HCT116 (cell line): Measurements from ENCODE around the gene DHRSX. TPM values are rescaled to one million over a fixed set of nuclear protein-coding genes. Genes with fewer than 3 reads are reported as not detected.

Source experiments
- ATAC-seq: fragments of 200-7000 bp; cut with Tn5 transposase; 2 replicates; pipeline ENCODE4 v1.9.1; 2020; ENCODE audit warnings: mild to moderate bottlenecking, moderate library complexity
- BruUV-seq: library from RNA; stranded (reverse); fragments of 400-500 nt; replicated peaks from 2 replicates; lab custom pipeline; 2021; lab: Mats Ljungman, UMichigan
- CTCF ChIA-PET: fragments of 300-600 bp; sonication (Branson Sonifier 250); formaldehyde crosslinking; loops from one replicate; lab custom pipeline; 2021; ENCODE audit warnings: antibody characterized with exemption; lab: Charles Lee
- POLR2A ChIA-PET: fragments of 300-600, 350-600 bp; sonication (Branson Sonifier 250); formaldehyde crosslinking; loops from one replicate; lab custom pipeline; 2021; ENCODE audit warnings: antibody characterized with exemption; lab: Charles Lee
- RAD21 ChIA-PET, 2 experiments: fragments of 300-600 bp; sonication (Branson Sonifier 250); formaldehyde crosslinking; loops; one replicate each; lab custom pipeline; 2023; ENCODE audit warnings: low total read pairs in 2 of 2; ENCODE audit not compliant: uncharacterized antibody in 2 of 2, unreplicated experiment in 2 of 2, low non-redundant PET in 1 of 2; lab: Charles Lee
- DNase-seq: peaks from one replicate; pipeline ENCODE4 v3.0.0-alpha.2; 2010; ENCODE audit warnings: low read depth, low spot score
- H2AFZ ChIP-seq: fragments of 200-600 bp; shearing (Covaris generic), sonication (generic); 2 replicates; pipeline ENCODE4 v1.6.1; 2017; ENCODE audit warnings: low read depth, mixed run types, mixed read lengths, antibody characterized with exemption, low read length; ENCODE audit not compliant: poor library complexity, severe bottlenecking
- H3K27ac ChIP-seq: 2 replicates; pipeline ENCODE4 v1.5.1; 2012; ENCODE audit warnings: low read depth, low read length
- H3K27me3 ChIP-seq: fragments of 200-600 bp; sonication (generic); 2 replicates; pipeline ENCODE4 v1.6.1; 2016; ENCODE audit warnings: mixed run types, low read length, mixed read lengths; ENCODE audit not compliant: insufficient read depth
- H3K36me3 ChIP-seq, 2 experiments: fragments of 200-500 bp in 1 of 2; fragments of 200-600 bp in 1 of 2; sonication (Bioruptor generic) in 1 of 2; sonication (generic) in 1 of 2; 2 replicates each; pipeline versions ENCODE4 v1.5.1 to v1.6.1; 2014 to 2016; ENCODE audit warnings: low read length in 2 of 2, inconsistent platforms in 1 of 2, mixed read lengths in 1 of 2, mixed run types in 1 of 2; ENCODE audit not compliant: insufficient read depth in 2 of 2, control insufficient read depth in 1 of 2
- H3K4me1 ChIP-seq, 2 experiments: fragments of 200-600 bp in 1 of 2; sonication (generic) in 1 of 2; 2 replicates each; pipeline versions ENCODE4 v1.5.1 to v1.6.1; 2012 to 2017; ENCODE audit warnings: low read length in 2 of 2, inconsistent platforms in 1 of 2, mild to moderate bottlenecking in 1 of 2, mixed read lengths in 1 of 2, mixed run types in 1 of 2, moderate library complexity in 1 of 2; ENCODE audit not compliant: insufficient read depth in 2 of 2, control insufficient read depth in 1 of 2
- H3K4me2 ChIP-seq: fragments of 200-600 bp; sonication (generic); 2 replicates; pipeline ENCODE4 v1.6.1; 2017; ENCODE audit warnings: mixed run types, low read length, mixed read lengths
- H3K4me3 ChIP-seq, 2 experiments: fragments of 200-600 bp in 1 of 2; sonication (generic) in 1 of 2; replicated peaks in 1 of 2; 2 replicates each; pipeline ENCODE4 v1.5.1; 2011 to 2016; ENCODE audit warnings: low read length in 2 of 2, control low read depth in 1 of 2, low read depth in 1 of 2, mild to moderate bottlenecking in 1 of 2, mixed read lengths in 1 of 2, mixed run types in 1 of 2
- H3K79me2 ChIP-seq: fragments of 200-600 bp; sonication (generic); 2 replicates; pipeline ENCODE4 v1.6.1; 2017; ENCODE audit warnings: mild to moderate bottlenecking, mixed run types, low read length, moderate library complexity, mixed read lengths; ENCODE audit not compliant: insufficient read depth
- H3K9ac ChIP-seq: fragments of 200-600 bp; sonication (generic); 2 replicates; pipeline ENCODE4 v1.6.1; 2016; ENCODE audit warnings: low read length, mixed read lengths
- H3K9me2 ChIP-seq: fragments of 200-600 bp; sonication (generic), shearing (Covaris generic); 2 replicates; pipeline ENCODE4 v1.6.1; 2017; ENCODE audit warnings: mixed run types, mild to moderate bottlenecking, moderate library complexity; ENCODE audit not compliant: insufficient read depth
- H3K9me3 ChIP-seq, 2 experiments: fragments of 200-500 bp in 1 of 2; fragments of 200-600 bp in 1 of 2; sonication (Bioruptor generic) in 1 of 2; sonication (generic) in 1 of 2; 2 replicates each; pipeline ENCODE4 v1.6.1; 2014 to 2017; ENCODE audit warnings: low read length in 2 of 2, mixed read lengths in 2 of 2, inconsistent platforms in 1 of 2, low read depth in 1 of 2, mild to moderate bottlenecking in 1 of 2, mixed run types in 1 of 2, moderate library complexity in 1 of 2; ENCODE audit not compliant: control insufficient read depth in 1 of 2, insufficient read depth in 1 of 2
- H4K20me1 ChIP-seq: fragments of 200-600 bp; sonication (generic), shearing (Covaris generic); 2 replicates; pipeline ENCODE4 v1.6.1; 2017; ENCODE audit warnings: mixed run types, mild to moderate bottlenecking, moderate library complexity; ENCODE audit not compliant: insufficient read depth
- ATF3 ChIP-seq: IDR thresholded peaks from 2 replicates; pipeline ENCODE4 v1.6.1; 2012
- CBX3 ChIP-seq: IDR thresholded peaks from 2 replicates; pipeline ENCODE4 v1.6.1; 2012; ENCODE audit warnings: low read depth
- CEBPB ChIP-seq: IDR thresholded peaks from 2 replicates; pipeline ENCODE4 v1.6.1; 2012; ENCODE audit warnings: low read depth
- CTCF ChIP-seq, 3 experiments: fragments of 200-600 bp in 1 of 3; sonication (generic) in 1 of 3; IDR thresholded peaks in 2 of 3; conservative IDR thresholded peaks in 1 of 3; 2 replicates each; pipeline ENCODE4 v1.5.1; 2012 to 2017; ENCODE audit warnings: low read depth in 2 of 3, low read length in 2 of 3, antibody characterized with exemption in 1 of 3, borderline replicate concordance in 1 of 3, control low read depth in 1 of 3, mild to moderate bottlenecking in 1 of 3, mixed read lengths in 1 of 3, mixed run types in 1 of 3, moderate library complexity in 1 of 3; ENCODE audit not compliant: insufficient read depth in 1 of 3
- EGR1 ChIP-seq: IDR thresholded peaks from 2 replicates; pipeline ENCODE4 v1.6.1; 2012; ENCODE audit warnings: low read depth
- ELF1 ChIP-seq: IDR thresholded peaks from 2 replicates; pipeline ENCODE4 v1.6.1; 2012; ENCODE audit warnings: low read depth, borderline replicate concordance
- EZH2 ChIP-seq: fragments of 200-600 bp; sonication (generic); IDR thresholded peaks from 2 replicates; pipeline ENCODE4 v1.6.1; 2017; ENCODE audit warnings: antibody characterized with exemption, mixed run types
- EZH2phosphoT487 ChIP-seq: fragments of 200-600 bp; IDR thresholded peaks from 2 replicates; pipeline ENCODE4 v1.6.1; 2018; ENCODE audit warnings: antibody characterized with exemption, borderline replicate concordance
- FOSL1 ChIP-seq: IDR thresholded peaks from 2 replicates; pipeline ENCODE4 v1.6.1; 2012; ENCODE audit warnings: low read depth
- JUND ChIP-seq: IDR thresholded peaks from 2 replicates; pipeline ENCODE4 v1.6.1; 2012
- POLR2A ChIP-seq: IDR thresholded peaks from 2 replicates; pipeline ENCODE4 v1.7.0; 2011; ENCODE audit warnings: borderline replicate concordance; ENCODE audit not compliant: insufficient read depth, insufficient read length; ENCODE audit errors: extremely low read depth
- POLR2AphosphoS5 ChIP-seq: IDR thresholded peaks from 2 replicates; pipeline ENCODE4 v1.6.1; 2011; ENCODE audit warnings: mild to moderate bottlenecking, low read depth, low read length, moderate library complexity
- RAD21 ChIP-seq: IDR thresholded peaks from 2 replicates; pipeline ENCODE4 v1.6.1; 2012; ENCODE audit warnings: low read depth, mild to moderate bottlenecking
- REST ChIP-seq: IDR thresholded peaks from 2 replicates; pipeline ENCODE4 v1.6.1; 2012; ENCODE audit warnings: low read depth
- SIN3A ChIP-seq: IDR thresholded peaks from 2 replicates; pipeline ENCODE4 v1.6.1; 2012; ENCODE audit warnings: low read depth
- SP1 ChIP-seq: IDR thresholded peaks from 2 replicates; pipeline ENCODE4 v1.6.1; 2012; ENCODE audit warnings: low read depth
- SRF ChIP-seq: IDR thresholded peaks from 2 replicates; pipeline ENCODE4 v1.6.1; 2012; ENCODE audit warnings: low read depth
- ZBTB33 ChIP-seq: IDR thresholded peaks from 2 replicates; pipeline ENCODE4 v1.6.1; 2011; ENCODE audit warnings: mild to moderate bottlenecking, low read length, moderate library complexity; ENCODE audit not compliant: insufficient replicate concordance; ENCODE audit errors: extremely low read depth
- ZFX ChIP-seq: fragments of 450-650 bp; IDR thresholded peaks from 2 replicates; pipeline ENCODE4 v1.6.1; 2017
- ZNF274 ChIP-seq: fragments of 200-500 bp; sonication (Bioruptor generic); IDR thresholded peaks from 2 replicates; pipeline ENCODE4 v1.6.1; 2014; ENCODE audit warnings: mild to moderate bottlenecking, low read depth, low read length, inconsistent platforms
- intact Hi-C: fragments of 100-400 bp; cut with micrococcal nuclease; formaldehyde crosslinking; loops from 2 replicates; pipeline ENCODE4 v1.10.0; 2022
- total RNA-seq: library from RNA; stranded (reverse); gene quantifications from one replicate; pipeline ENCODE4 v1.2.1, GENCODE V29; 2021; ENCODE audit not compliant: unreplicated experiment

Gene DHRSX
- total RNA-seq, 1 experiment from 2014 or later, result 11.9 TPM

- Histone ChIP-seq H4K20me1 (no peaks in the 10 kb centered on the region), H3K27ac (no peak overlapping the region), H3K4me3 (no peak overlapping the region), H3K36me3 (no peaks in the 10 kb centered on the region), H3K9me3 (no peaks in the 10 kb centered on the region), H3K4me2 (no peak overlapping the region), H3K9me2 (no peaks in the 10 kb centered on the region), H2AFZ (no peak overlapping the region), H3K79me2 (no peaks in the 10 kb centered on the region), H3K4me1 (peaks cover 6 to 10% of the 10 kb centered on the region in 2 experiments; a peak in 3 of 4 replicates), H3K9ac (no peak overlapping the region), H3K27me3 (no peaks in the 10 kb centered on the region)
- intact Hi-C loops, result no loop called here
- no TSS peak for BruUV-seq
- ChIA-PET POLR2A (no interaction called here), CTCF (no interaction called here), RAD21 (no interaction called here)
- DNase-seq (no peak), ATAC-seq (no peak)
- TF ChIP-seq JUND (no peak), ELF1 (no peak), REST (no peak), SP1 (no peak), SIN3A (no peak), ZNF274 (no peak), FOSL1 (no peak), POLR2A (no peak), ZFX (no peak), SRF (no peak), RAD21 (no peak), CBX3 (no peak), ZBTB33 (no peak), POLR2AphosphoS5 (no peak), ATF3 (no peak), EZH2phosphoT487 (no peak), CEBPB (no peak), EGR1 (no peak), CTCF (IDR thresholded peaks at IDR 0.05 in 2 of 3, conservative IDR thresholded peaks at IDR 0.05 in 1 of 3; ENCODE audit: borderline replicate concordance in 1 of 3, insufficient read depth in 1 of 3, low read depth in 2 of 3, low read length in 2 of 3) (no peak), EZH2 (no peak)
Measured at GRCh38 chrX:2177541-2177940, 323.2 kb downstream of the DHRSX start.
